GM19324 (cell line): Measurements from ENCODE around the gene RDH12.
"Not testable (repeated sequence)": the region's sequence is repeated elsewhere in the genome, so short reads cannot be mapped to it uniquely, and the experiment has no call there.

Experiments used
- ATAC-seq: cut with Tn5 transposase; IDR thresholded peaks from one replicate; pipeline ENCODE4 v1.9.1; 2021; ENCODE audit warnings: mild to moderate bottlenecking, moderate library complexity; ENCODE audit not compliant: unreplicated experiment, low FRiP score

Gene RDH12

GRCh38 chr14:67704484-67705089 lies 2.9 kb downstream of the RDH12 start:
- no peak for ATAC-seq

DNA sequence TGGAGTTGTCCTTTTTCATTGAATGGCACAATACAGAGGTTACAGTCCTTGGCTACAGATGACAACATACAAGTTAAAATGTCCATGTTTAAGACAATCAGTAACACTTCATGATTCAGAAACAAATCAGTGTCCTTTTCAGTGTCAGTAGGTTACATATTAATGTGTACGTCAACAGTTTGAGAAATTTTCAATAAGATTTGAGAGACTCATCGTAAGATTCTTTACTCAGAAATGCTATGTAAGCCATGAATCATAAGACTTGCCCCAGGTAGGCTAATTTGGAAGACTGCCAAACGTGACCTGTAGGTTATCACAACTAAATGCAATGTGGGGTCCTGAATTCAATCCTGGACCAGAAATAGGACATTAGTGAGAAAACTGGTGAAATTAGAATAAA lies 3.5 kb downstream of the RDH12 start:
- no peak for ATAC-seq

- not testable (repeated sequence) for ATAC-seq
These were observed 7.7 kb downstream of the RDH12 start for GRCh38 chr14:67709346-67709745.

GRCh38 chr14:67709796-67710195 lies 8.1 kb downstream of the RDH12 start:
- ATAC-seq = not testable (repeated sequence)

DNA sequence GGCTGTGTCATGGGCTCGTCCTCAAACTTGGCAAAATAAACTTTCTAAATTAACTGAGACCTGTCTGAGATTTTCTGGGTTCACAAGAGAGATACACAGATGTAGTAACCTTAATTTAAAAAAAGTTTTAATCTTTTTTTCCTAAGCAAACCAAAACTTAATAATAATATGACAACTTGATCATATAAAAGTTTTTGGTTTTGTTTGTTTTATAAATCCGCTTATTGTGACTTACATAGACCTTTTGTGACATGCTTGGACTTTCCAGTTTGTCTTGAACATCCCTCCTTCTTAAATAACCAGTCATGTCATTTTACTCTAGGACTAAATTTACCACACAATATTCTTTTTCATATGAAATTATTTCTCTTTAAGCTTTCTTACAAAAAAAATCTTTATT lies 8.5 kb downstream of the RDH12 start:
- ATAC-seq = no peak

GRCh38 chr14:67717048-67717447 lies 15.4 kb downstream of the RDH12 start:
- ATAC-seq = no peak

DNA sequence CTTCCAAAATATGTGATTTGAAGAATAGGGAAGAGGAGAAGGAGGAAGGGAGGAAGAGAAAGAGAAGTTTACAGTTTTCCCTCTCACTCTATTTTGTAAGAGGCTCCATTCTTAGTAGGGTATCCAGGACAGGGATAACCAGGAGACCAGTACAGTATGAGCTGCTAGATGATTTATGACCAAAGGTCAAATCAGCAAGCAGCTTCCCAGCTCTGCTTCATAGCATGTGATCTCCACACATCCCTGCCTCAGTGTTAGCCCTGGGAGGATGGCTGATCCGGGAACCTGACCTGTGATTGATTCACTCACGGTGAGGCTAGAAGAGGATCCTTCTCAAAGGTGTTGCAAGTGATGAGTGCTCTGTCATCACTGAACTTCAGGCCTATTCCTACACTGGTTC lies 16.6 kb downstream of the RDH12 start:
- no peak for ATAC-seq

GRCh38 chr14:67719385-67719784 lies 17.7 kb downstream of the RDH12 start:
- not testable (repeated sequence) for ATAC-seq

GRCh38 chr14:67719866-67720265 lies 18.2 kb downstream of the RDH12 start:
- ATAC-seq = no peak

GRCh38 chr14:67721875-67722274 lies 20.2 kb downstream of the RDH12 start:
- ATAC-seq = no peak

DNA sequence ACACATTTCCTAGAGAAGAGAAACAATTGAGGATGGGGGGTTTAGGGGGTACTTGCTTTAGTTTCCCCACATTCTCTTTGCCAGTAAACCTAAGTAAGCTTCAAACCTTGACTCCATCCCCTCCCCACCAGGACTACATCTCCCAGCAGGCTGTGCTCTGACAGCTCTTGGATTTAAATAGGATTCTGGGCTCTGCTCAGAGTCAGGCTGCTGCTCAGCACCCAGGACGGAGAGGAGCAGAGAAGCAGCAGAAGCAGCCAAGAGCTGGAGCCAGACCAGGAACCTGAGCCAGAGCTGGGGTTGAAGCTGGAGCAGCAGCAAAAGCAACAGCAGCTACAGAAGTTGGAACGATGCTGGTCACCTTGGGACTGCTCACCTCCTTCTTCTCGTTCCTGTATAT lies 20.6 kb downstream of the RDH12 start:
- ATAC-seq = no peak

DNA sequence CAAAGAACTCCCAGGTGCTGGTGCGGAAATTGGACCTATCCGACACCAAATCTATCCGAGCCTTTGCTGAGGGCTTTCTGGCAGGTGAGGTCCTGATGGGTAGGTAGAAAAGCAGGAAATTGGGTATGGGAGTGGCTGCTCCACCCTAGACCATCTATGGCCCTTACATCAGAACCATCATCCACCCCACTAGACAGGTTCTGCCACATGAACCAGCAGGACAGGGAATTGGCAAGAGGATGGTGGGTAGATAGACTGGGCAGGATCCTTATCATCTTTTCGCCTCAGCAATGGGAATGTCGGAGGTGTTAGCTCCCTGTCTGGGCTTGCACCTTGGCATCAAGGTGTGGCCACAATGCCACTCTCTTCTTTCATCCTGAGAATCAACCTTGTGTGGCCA lies 23.5 kb downstream of the RDH12 start:
- no peak for ATAC-seq

DNA sequence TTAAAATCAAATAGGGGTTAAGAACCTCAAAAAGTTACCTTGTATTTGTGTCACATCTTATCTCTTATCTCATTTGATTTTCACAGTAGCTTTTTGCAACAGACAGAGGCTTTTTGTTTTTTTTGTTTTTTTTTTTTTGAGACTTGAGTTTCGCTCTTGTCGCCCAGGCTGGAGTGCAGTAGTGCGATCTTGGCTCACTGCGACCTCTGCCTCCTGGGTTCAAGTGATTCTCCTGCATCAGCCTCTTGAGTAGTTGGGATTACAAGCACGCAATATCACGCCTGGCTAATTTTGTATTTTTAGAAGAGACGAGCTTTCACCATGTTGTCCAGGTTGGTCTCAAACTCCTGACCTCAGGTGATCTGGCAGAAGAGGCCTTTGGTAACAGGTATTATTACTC lies 25.7 kb downstream of the RDH12 start:
- no peak for ATAC-seq

- ATAC-seq = no peak
These were observed 26.6 kb downstream of the RDH12 start for GRCh38 chr14:67728258-67728657.

GRCh38 chr14:67729072-67729885 lies 27.6 kb downstream of the RDH12 start:
- ATAC-seq = no peak

DNA sequence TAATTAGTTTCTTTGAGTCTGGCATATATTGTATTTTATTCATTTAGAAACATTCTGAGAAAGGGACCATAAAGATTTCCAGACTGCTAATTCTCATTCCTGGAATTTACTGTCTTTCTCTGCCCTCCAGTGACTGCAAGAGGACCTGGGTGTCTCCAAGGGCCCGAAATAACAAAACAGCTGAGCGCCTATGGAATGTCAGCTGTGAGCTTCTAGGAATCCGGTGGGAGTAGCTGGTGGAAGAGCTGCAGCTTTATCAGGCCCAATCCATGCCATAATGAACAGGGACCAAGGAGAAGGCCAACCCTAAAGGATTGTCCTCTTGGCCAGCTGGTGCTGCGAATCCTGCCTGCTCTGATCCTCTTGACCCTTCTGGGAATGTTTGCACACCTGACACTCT lies 31.9 kb downstream of the RDH12 start:
- no peak for ATAC-seq

DNA sequence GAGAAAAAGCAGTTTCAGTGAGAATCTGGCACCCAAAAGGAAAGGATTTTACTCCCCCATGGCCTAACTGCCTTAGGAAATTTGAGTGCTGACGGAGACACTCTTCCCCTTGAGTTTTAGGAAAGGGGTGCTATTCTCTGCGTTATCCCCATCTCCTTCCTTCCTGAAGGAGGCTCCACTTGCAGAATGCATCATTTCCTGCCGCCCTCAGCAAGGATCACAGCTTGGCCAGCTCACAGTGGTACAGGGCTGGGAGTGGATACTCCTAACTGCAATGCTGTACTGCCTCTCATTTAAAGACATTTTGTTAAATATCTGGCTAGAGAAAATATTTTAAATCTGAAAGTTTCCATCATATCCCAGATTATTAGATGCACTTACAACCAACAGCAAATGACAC lies 33.0 kb downstream of the RDH12 start:
- ATAC-seq = no peak

GRCh38 chr14:67735336-67736147 lies 33.9 kb downstream of the RDH12 start:
- ATAC-seq = no peak

- no peak for ATAC-seq
These were observed 35.1 kb downstream of the RDH12 start for GRCh38 chr14:67736771-67737170.

DNA sequence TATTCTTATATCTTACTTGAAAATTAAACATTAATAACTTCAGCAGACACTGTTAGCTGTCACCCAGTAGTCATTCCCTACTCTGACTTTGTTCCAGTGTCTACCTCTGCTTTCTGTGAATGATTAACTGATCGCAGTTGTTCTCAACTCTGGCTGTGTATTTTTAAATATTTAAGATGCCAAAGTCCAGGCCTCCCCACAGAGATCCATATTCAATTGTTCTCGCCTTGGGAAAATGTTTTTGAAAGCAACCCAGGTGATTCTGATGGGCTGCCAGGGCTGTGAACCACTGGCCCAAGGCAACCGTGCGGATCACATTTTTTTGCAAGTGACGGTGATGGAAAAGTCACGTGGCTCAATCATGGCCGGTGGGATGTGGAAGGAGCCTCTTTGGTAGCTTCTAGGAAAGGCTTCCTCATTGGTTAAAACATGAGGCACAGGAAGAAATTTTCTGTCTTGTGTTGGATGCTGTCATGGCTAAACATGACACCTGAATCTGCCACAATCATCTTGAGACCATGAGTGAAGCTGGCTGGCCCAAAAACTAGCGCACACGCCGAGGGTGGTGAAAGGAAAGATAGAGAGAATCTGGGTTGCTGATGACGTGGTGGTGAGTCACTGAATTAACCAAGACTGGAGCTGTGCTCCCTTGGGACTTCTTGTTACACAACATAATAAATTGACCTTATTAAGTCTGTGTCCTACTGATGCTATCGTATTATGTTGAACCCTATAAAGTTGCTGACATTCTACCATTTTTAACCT lies 37.2 kb downstream of the RDH12 start:
- ATAC-seq = no peak

DNA sequence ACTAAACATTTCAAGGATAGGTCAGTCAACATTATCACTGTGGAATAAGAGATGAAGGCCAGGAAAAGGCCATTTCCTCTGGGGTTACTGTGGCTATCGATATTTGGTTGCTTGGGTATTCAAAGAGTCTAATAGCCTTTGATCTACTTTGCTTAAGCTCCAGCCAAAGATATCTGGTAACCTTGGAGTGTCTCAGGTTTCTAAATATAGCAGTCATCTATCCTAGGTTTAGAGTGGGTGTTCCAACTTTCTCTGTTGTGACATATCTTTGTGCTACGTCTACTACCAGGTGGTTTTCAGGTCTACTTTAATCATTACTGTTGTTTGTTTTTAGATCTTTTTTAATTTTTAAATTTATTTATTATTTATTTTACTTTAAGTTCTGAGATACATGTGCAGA lies 42.4 kb downstream of the RDH12 start:
- no peak for ATAC-seq
